Frontal cortex (tissue), 4 donors: ENCODE data around the gene GMFB. TPM values are rescaled to one million over a fixed set of nuclear protein-coding genes. Genes with fewer than 3 reads are reported as not detected.

ENCODE experiments used
- DNase-seq, 2 donors: peaks; one replicate each; pipeline ENCODE4 v3.0.0; 2012; ENCODE audit warnings: low spot score in 2 of 2
- FAIRE-seq: peaks from 2 replicates; lab custom pipeline; 2012; peaks lifted over from hg19 to GRCh38; lab: Jason Lieb, UNC
- total RNA-seq: library from RNA; depleted of rRNA; stranded (reverse); fragments of >200 nt; gene quantifications from one replicate; pipeline ENCODE4 v1.2.3, GENCODE V29; 2014
- donor health status: control.
- donor health status: control.
- donor health status: control.

The GMFB gene
- 258 TPM for total RNA-seq

- no peak for FAIRE-seq
Observed at GRCh38 chr14:54488646-54489317, at the start of gene GMFB. Gene GMFB, minus strand, starts transcription at chr14:54488980. Its CDS starts 53 bp downstream, at chr14:54488927.

GRCh38 chr14:54538055-54538454, 49.3 kb upstream of the GMFB start:
- DNase-seq (no peak), FAIRE-seq (no peak)

More at GRCh38 chr14:54488646-54489317, at the start of gene GMFB:
- DNase-seq, result peak; percentile 90 to 93

DNA sequence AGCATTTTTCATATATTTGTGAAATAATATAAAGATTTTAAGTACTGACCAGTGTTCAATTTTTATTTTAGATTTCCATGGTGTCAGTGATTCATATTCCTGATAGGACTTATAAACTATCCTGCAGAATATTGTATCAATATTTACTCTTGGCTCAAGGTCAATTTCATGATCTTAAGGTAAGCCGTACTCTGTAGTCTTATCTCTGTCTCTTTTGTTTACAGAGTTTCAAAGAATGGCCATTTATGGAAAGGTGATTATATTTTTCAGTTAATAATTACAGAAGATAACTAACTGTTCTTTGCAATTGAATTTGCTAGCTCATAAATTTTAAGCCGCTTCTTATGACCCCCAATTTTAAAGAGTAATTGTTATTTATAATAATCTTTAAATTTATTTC, 48.9 kb upstream of the GMFB start:
- DNase-seq (no peak), FAIRE-seq (no peak)

GRCh38 chr14:54535646-54536045, 46.9 kb upstream of the GMFB start:
- no peak for FAIRE-seq
- DNase-seq, result no peak

GRCh38 chr14:54535126-54535525, 46.3 kb upstream of the GMFB start:
- no peak for FAIRE-seq
- no peak for DNase-seq

GRCh38 chr14:54533100-54533499, 44.3 kb upstream of the GMFB start:
- FAIRE-seq (no peak), DNase-seq (no peak)

DNA sequence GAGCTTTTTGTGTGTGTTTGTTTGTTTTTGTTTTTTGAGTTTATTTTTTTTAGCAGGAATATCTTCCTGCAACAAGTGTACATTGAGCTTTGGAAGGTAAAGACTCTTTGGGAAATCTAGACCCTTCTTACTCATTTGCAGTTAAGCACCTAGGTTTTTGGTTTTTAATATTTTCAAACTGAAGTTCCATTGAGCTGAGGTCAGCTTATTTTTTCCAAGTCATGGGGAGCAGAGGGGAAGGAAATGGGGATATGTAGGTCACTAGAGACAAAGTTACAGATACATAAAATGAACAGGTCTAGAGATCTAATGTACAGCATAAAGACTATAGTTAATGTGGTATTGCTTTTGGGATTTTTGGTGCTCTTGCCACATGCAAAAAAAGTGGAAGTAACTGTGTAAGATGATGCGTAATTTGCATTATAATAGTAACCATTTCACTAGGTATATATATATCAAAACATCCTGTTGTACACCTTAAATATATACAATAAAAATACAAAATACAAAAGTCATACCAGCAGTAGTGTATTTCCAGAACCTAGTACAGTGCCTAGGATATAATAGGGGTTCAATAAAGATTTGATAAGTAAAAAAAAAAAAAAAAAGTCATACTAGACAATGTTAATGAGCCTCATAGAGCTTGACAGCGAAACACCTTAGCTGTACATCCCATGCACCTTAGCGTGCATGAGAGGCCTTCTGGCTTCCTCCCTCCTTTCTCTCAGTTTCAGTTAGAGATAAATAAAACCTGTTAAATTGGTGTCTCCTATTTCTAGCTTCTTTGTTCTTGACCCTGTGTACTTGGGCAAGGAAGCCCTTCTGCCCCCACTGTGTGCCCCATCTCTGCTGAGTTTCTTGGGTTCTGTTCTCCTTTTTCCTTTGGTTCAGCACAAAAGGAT, 43.6 kb upstream of the GMFB start:
- DNase-seq (no peak), FAIRE-seq (no peak)

GRCh38 chr14:54529811-54530210, 41.0 kb upstream of the GMFB start:
- FAIRE-seq (no peak), DNase-seq (no peak)

GRCh38 chr14:54528973-54529372, 40.2 kb upstream of the GMFB start:
- FAIRE-seq, result no peak
- no peak for DNase-seq

DNA sequence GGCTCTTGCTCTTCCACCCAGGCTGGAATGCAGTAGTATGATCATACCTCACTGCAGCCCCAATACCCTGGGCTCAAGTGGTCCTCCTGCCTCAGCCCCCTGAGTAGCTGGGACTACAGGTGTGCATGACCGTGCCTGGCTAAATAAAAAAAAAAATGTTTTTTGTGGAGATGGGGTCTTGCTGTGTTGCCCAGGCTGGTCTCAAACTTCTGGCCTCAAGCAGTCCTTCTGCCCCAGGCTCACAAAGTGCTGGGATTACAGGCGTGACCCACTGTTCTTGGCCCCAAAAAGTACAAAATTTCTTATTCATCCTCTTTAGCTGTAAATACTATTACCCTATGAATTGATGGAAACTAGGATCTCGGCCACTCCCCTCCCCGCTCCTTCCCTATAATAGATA, 35.6 kb upstream of the GMFB start:
- FAIRE-seq (no peak), DNase-seq (no peak)

DNA sequence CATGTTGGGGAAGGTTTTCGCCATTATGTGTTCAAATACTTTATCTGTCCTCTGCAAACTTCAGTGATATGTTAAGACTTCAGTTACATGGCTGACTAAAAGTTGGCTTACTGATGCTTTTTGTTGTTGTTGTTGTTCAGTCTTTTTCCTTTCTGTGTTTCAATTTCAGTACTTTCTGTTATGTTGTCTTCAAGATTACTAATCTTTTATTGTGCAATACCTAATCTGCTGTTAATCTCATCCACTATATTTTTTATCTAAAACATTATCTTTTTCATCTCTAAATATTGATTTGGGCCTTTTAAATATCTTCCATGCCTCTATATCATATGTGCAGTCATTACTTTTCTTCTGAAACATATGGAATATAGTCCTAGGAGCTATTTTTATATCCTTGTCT, 27.9 kb upstream of the GMFB start:
- DNase-seq, result no peak
- FAIRE-seq, result no peak

- no peak for DNase-seq
- peak; percentile 10 for FAIRE-seq
Observed at GRCh38 chr14:54515670-54516069, 26.9 kb upstream of the GMFB start.

DNA sequence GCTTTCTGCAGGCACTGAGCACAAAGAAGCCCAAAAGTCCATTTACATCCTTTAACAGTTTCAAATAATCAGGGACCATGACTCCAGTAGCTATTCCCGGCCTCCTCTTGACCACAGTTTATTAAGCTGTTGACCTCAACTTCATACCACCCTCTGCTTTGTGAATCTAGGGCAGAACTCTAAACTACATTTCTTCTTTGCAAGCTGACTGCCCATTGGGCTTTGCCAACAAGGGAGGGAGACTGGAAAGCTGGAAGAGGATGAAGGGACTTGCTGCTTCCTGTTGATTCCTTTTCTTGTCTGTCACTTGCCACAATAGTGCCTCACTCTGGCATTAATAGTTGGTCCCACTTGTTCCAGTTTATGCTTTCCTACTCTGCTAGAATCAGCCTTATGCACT, 23.6 kb upstream of the GMFB start:
- FAIRE-seq, result no peak
- DNase-seq, result no peak

GRCh38 chr14:54509546-54510501, 21.0 kb upstream of the GMFB start, which contains the start of gene CGRRF1:
Gene CGRRF1, plus strand, starts transcription at chr14:54509906. Its CDS starts 54 bp downstream, at chr14:54509960.
- FAIRE-seq (no peak), DNase-seq (peak; percentile 89 to 95)

DNA sequence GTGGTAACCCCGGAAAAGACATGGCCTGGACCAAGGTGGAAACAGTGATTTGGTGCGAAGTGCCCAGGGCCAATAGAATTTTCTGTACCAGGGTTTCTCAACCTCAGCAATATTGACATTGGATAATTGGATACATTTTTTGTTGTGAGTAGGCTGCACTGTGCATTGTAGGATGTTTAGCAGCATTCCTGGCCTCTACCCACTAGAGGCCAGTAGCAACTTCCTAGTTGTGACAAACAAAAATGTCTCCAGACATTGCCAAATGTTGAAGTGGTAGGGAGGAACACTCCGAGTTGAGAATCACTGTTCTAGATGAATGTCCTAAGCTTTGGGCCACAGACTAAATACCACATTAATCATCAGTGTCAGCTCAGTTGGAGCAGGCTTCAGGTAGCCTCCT, 14.7 kb upstream of the GMFB start:
- no peak for FAIRE-seq
- DNase-seq, result no peak

GRCh38 chr14:54502602-54503001, 13.8 kb upstream of the GMFB start:
- DNase-seq, result no peak
- FAIRE-seq, result no peak

GRCh38 chr14:54501480-54501879, 12.7 kb upstream of the GMFB start:
- FAIRE-seq (no peak), DNase-seq (no peak)

- DNase-seq, result no peak
- FAIRE-seq, result no peak
Observed at GRCh38 chr14:54500744-54501143, 12.0 kb upstream of the GMFB start.

- no peak for FAIRE-seq
Observed at GRCh38 chr14:54498579-54498978, 9.8 kb upstream of the GMFB start.

GRCh38 chr14:54498095-54498531, 9.3 kb upstream of the GMFB start:
- DNase-seq, result no peak
- no peak for FAIRE-seq

More at GRCh38 chr14:54498579-54498978, 9.8 kb upstream of the GMFB start:
- no peak for DNase-seq
